Gastroesophageal sphincter (tissue), 3 donors: ENCODE results near the gene ZFHX3.

Source experiments
- CTCF ChIP-seq, 4 experiments: fragments of 200-600 bp in 2 of 4; fragments of 450-650 bp in 2 of 4; sonication (generic) in 1 of 4; IDR thresholded peaks; one replicate each; pipeline ENCODE4 v1.5.1; 2017 to 2019; ENCODE audit warnings: antibody characterized with exemption in 4 of 4, mild to moderate bottlenecking in 2 of 4, moderate library complexity in 2 of 4
- POLR2AphosphoS5 ChIP-seq: sonication (generic); formaldehyde crosslinking; IDR thresholded peaks from one replicate; pipeline ENCODE4 v1.6.1; 2017; ENCODE audit warnings: antibody characterized with exemption

- TF ChIP-seq POLR2AphosphoS5, result no peak
- no peak for TF ChIP-seq CTCF (IDR thresholded peaks at IDR 0.05)
Observed at GRCh38 chr16:73051961-73052360, 4.0 kb upstream of the ZFHX3 start.
